Memory B cell (primary cell): ENCODE results near the gene TXK.

Experiments used
- ATAC-seq: fragments of 150-1000 bp; cut with Tn5 transposase; 2 replicates; pipeline ENCODE4 v1.10.0; 2021; ENCODE audit warnings: low read depth, mild to moderate bottlenecking, moderate library complexity
- DNase-seq, 2 donors: peaks; one replicate each; pipeline ENCODE4 v3.0.0; 2022; ENCODE audit warnings: low spot score in 2 of 2
- H3K27ac Mint-ChIP-seq: one replicate; pipeline ENCODE4 v1.8.0; 2022; ENCODE audit warnings: mild to moderate bottlenecking, moderate library complexity, mixed read lengths
- H3K27me3 Mint-ChIP-seq: one replicate; pipeline ENCODE4 v1.8.0; 2022; ENCODE audit warnings: mixed read lengths
- H3K36me3 Mint-ChIP-seq: one replicate; pipeline ENCODE4 v1.8.0; 2022; ENCODE audit warnings: mild to moderate bottlenecking, mixed read lengths
- H3K4me1 Mint-ChIP-seq: one replicate; pipeline ENCODE4 v1.8.0; 2022; ENCODE audit warnings: mixed read lengths
- H3K4me3 Mint-ChIP-seq: one replicate; pipeline ENCODE4 v1.8.0; 2022; ENCODE audit warnings: mild to moderate bottlenecking, moderate library complexity, mixed read lengths
- H3K9me3 Mint-ChIP-seq: one replicate; pipeline ENCODE4 v1.8.0; 2022; ENCODE audit warnings: mixed read lengths

Gene TXK

DNA sequence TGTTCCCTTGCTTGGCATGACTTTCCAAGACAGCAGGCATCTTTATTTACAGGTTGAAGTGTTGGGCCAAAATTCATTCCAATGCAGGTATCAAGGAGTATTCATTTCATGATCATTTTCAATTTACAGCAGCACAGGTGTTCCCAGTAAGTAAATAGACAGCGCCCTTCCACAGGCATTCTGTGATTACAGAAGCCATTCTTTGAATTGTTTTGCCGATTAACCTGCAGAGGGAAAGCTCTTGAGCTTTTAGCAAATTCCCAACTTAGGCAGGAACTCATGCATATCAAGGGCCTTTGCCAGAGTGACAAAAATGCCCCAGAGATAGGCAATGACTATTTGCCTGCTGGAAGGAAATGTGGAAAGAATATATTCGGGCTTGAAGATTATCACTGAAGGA is 6.8 kb downstream of the TXK start:
- Mint-ChIP-seq H3K27me3 (no peaks in the 10 kb centered on the region), H3K4me3 (no peak overlapping the region), H3K4me1 (peaks cover 6% of the 10 kb centered on the region), H3K27ac (no peak overlapping the region), H3K36me3 (no peaks in the 10 kb centered on the region), H3K9me3 (no peaks in the 10 kb centered on the region)
- ATAC-seq (no peak), DNase-seq (no peak)

GRCh38 chr4:48126621-48127020 is 7.4 kb downstream of the TXK start:
- Mint-ChIP-seq H3K9me3 (no peaks in the 10 kb centered on the region), H3K4me3 (no peak overlapping the region), H3K27me3 (no peaks in the 10 kb centered on the region), H3K4me1 (peaks cover 6% of the 10 kb centered on the region), H3K27ac (no peak overlapping the region), H3K36me3 (no peaks in the 10 kb centered on the region)
- DNase-seq (no peak), ATAC-seq (no peak)

DNA sequence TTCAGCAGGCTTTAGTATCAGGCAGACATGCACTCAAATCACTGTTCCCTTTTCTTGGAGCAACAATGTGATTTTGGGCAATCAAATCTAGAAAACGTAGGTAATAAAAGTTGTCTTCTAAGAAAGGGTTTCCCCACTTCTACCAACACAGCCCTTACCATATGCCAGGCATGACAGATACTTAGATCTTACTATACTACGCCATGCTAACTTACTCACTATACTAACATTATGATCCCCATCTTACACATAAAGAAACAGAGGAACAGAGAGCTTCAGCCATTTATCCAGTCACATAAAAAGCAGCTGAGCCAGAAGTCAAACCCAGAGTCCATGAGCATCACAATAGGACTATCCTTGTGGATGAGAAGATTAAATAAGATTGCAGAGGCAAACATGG is 9.2 kb downstream of the TXK start:
- no peak overlapping the region for H3K27ac Mint-ChIP-seq
- no peak overlapping the region for H3K4me3 Mint-ChIP-seq
- peaks cover 6% of the 10 kb centered on the region for H3K4me1 Mint-ChIP-seq
- DNase-seq: no peak
- no peaks in the 10 kb centered on the region for H3K27me3 Mint-ChIP-seq
- no peaks in the 10 kb centered on the region for H3K36me3 Mint-ChIP-seq
- no peak for ATAC-seq
- H3K9me3 Mint-ChIP-seq: no peaks in the 10 kb centered on the region

GRCh38 chr4:48122756-48123155 is 11.3 kb downstream of the TXK start:
- Mint-ChIP-seq H3K4me1 (peaks cover 4% of the 10 kb centered on the region), H3K27me3 (no peaks in the 10 kb centered on the region), H3K27ac (no peak overlapping the region), H3K9me3 (no peaks in the 10 kb centered on the region), H3K4me3 (no peak overlapping the region), H3K36me3 (no peaks in the 10 kb centered on the region)
- ATAC-seq (no peak), DNase-seq (no peak)

- Mint-ChIP-seq H3K27ac (no peak overlapping the region), H3K36me3 (no peaks in the 10 kb centered on the region), H3K9me3 (no peaks in the 10 kb centered on the region), H3K4me3 (no peak overlapping the region), H3K4me1 (no peaks in the 10 kb centered on the region), H3K27me3 (no peaks in the 10 kb centered on the region)
- DNase-seq (no peak), ATAC-seq (no peak)
These were observed 12.9 kb downstream of the TXK start for GRCh38 chr4:48121180-48121579.

DNA sequence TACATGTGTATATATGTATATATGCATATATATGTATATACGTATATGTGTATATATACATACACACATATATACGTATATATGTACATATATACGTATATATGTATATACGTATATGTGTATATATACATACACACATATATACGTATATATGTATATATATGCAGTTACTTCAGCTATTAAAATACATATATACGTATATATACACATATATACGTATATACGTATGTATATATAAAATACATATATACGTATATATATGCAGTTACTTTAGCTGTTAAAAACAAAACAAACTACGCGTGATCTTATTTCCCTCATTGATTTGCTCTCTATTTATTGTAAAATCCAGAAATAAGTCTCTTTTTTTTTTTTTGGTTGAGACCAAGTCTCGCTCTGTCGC is 13.9 kb downstream of the TXK start:
- H3K4me1 Mint-ChIP-seq: no peaks in the 10 kb centered on the region
- no peak overlapping the region for H3K27ac Mint-ChIP-seq

GRCh38 chr4:48119646-48120045 is 14.4 kb downstream of the TXK start:
- no peaks in the 10 kb centered on the region for H3K4me1 Mint-ChIP-seq
- no peaks in the 10 kb centered on the region for H3K36me3 Mint-ChIP-seq
- no peak for DNase-seq
- no peak overlapping the region for H3K4me3 Mint-ChIP-seq
- no peak for ATAC-seq
- no peaks in the 10 kb centered on the region for H3K27me3 Mint-ChIP-seq
- no peak overlapping the region for H3K27ac Mint-ChIP-seq
- no peaks in the 10 kb centered on the region for H3K9me3 Mint-ChIP-seq

More for the DNA sequence above, 13.9 kb downstream of the TXK start:
- DNase-seq: no peak
- no peaks in the 10 kb centered on the region for H3K27me3 Mint-ChIP-seq
- no peak for ATAC-seq
- H3K36me3 Mint-ChIP-seq: no peaks in the 10 kb centered on the region
- no peaks in the 10 kb centered on the region for H3K9me3 Mint-ChIP-seq
- H3K4me3 Mint-ChIP-seq: no peak overlapping the region

- Mint-ChIP-seq H3K36me3 (no peaks in the 10 kb centered on the region), H3K27ac (no peak overlapping the region), H3K27me3 (no peaks in the 10 kb centered on the region), H3K4me1 (no peaks in the 10 kb centered on the region), H3K9me3 (no peaks in the 10 kb centered on the region), H3K4me3 (no peak overlapping the region)
- no peak for DNase-seq
- ATAC-seq: no peak
These were observed 16.0 kb downstream of the TXK start for GRCh38 chr4:48118081-48118480.

DNA sequence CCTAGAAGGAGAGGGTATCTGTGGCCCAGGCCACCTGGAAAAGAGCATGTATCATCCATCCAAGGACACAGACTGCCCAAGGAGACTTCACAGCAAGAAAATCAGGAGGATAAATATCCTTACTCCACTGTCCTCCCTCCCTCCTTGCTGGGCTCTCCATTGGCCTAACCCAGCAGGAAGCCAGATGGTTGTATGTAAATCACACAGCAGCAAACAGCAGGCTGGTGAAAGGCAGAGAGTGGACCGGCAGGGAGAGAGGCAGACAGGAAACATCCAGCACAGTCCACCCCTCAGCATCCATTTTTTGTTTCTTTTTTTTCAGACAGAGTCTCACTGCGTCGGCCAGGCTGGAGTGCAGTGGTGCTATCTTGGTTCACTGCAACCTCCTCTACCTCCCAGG is 17.5 kb downstream of the TXK start:
- Mint-ChIP-seq H3K36me3 (no peaks in the 10 kb centered on the region), H3K4me1 (no peaks in the 10 kb centered on the region)

GRCh38 chr4:48114412-48114811 is 19.6 kb downstream of the TXK start:
- no peaks in the 10 kb centered on the region for H3K4me1 Mint-ChIP-seq
- no peaks in the 10 kb centered on the region for H3K36me3 Mint-ChIP-seq
- H3K27me3 Mint-ChIP-seq: no peaks in the 10 kb centered on the region
- no peak overlapping the region for H3K27ac Mint-ChIP-seq
- DNase-seq: no peak
- H3K9me3 Mint-ChIP-seq: no peaks in the 10 kb centered on the region
- no peak for ATAC-seq
- H3K4me3 Mint-ChIP-seq: no peak overlapping the region

More for the DNA sequence above, 17.5 kb downstream of the TXK start:
- DNase-seq (no peak), ATAC-seq (no peak)
- no peak overlapping the region for H3K27ac Mint-ChIP-seq
- H3K4me3 Mint-ChIP-seq: no peak overlapping the region
- H3K27me3 Mint-ChIP-seq: no peaks in the 10 kb centered on the region
- no peaks in the 10 kb centered on the region for H3K9me3 Mint-ChIP-seq

DNA sequence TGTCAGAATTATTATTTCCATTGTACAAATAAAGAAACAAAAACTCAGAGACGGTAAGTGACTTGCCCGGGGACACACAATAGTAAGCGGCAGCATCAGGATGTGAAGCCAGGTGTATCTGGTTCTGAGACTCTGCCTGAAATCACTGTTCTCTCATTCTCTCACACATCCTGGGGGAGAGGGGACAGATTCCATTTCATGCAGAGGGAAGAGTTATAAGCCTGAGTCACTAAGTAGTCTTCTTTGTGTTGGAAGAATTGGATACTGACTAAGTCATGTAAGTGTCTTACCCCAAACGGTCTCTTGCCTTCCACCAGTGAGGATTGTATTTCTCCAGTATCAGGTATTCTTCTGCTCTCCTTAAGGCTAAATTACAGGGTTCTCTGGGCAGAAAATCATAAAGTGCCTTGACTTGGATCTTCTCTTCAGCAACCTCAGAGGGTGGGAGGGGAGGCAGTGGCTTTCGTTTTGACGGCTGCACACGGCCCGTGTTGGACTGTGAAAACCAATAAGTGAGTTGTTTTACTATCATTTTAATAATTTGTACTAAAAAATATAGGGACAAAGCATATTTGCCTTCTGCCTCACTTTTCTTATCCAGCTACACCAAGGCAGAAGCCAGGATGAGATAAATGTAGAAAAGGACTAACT is 21.9 kb downstream of the TXK start:
- Mint-ChIP-seq H3K4me1 (peaks cover 2% of the 10 kb centered on the region), H3K27ac (no peak overlapping the region), H3K36me3 (no peaks in the 10 kb centered on the region), H3K4me3 (no peak overlapping the region), H3K9me3 (no peaks in the 10 kb centered on the region), H3K27me3 (no peaks in the 10 kb centered on the region)
- no peak for ATAC-seq
- no peak for DNase-seq

DNA sequence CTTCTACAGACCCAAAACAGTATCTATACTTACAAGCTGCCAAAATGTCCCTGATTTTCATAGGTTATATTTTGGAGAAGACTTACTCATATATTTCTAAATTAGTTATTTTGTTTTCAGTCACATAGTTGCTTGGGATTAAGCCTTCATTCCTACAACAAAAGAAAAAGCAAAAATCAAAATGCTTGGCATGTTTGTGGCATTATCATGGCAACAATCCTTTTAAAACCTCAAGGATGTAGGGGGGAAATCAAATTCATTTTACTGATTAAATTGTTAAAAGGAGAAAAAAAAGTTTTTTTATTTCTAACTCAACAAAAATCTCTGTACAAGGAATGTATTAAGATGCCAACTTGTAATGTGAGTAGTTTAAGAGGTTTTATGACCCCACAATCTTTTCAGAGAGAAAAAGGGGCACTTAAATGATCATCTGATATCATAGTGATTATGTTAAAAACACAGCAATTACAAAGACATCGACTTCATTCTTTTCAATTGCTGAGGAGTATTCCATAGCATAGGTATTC is 23.5 kb downstream of the TXK start:
- no peak for DNase-seq
- Mint-ChIP-seq H3K4me1 (peaks cover 2% of the 10 kb centered on the region), H3K9me3 (no peaks in the 10 kb centered on the region), H3K27ac (no peak overlapping the region), H3K4me3 (no peak overlapping the region), H3K27me3 (no peaks in the 10 kb centered on the region), H3K36me3 (no peaks in the 10 kb centered on the region)
- no peak for ATAC-seq

GRCh38 chr4:48109413-48110263 is 24.4 kb downstream of the TXK start:
- Mint-ChIP-seq H3K4me1 (peaks cover 2% of the 10 kb centered on the region), H3K27ac (no peak overlapping the region), H3K9me3 (no peaks in the 10 kb centered on the region), H3K27me3 (no peaks in the 10 kb centered on the region), H3K36me3 (no peaks in the 10 kb centered on the region), H3K4me3 (no peak overlapping the region)
- ATAC-seq (peak; percentile 75), DNase-seq (peak in 1 of 2 donors; percentile 29)

- no peak for DNase-seq
- no peaks in the 10 kb centered on the region for H3K27me3 Mint-ChIP-seq
- H3K4me1 Mint-ChIP-seq: peaks cover 2% of the 10 kb centered on the region
- ATAC-seq: no peak
- H3K27ac Mint-ChIP-seq: no peak overlapping the region
- no peak overlapping the region for H3K4me3 Mint-ChIP-seq
- no peaks in the 10 kb centered on the region for H3K9me3 Mint-ChIP-seq
- H3K36me3 Mint-ChIP-seq: no peaks in the 10 kb centered on the region
These were observed 25.6 kb downstream of the TXK start for GRCh38 chr4:48108309-48109073.
